Skeletal muscle tissue (tissue), 4 donors: ENCODE measurements around the gene PCDHGA7. TPM values are rescaled to one million over a fixed set of nuclear protein-coding genes. Genes with fewer than 3 reads are reported as not detected.
A peak's percentile ranks its signal among the peaks of the same experiment; 100 is the strongest.

Experiments
- H3K27ac ChIP-seq: one replicate; pipeline ENCODE4 v1.7.0; 2013; ENCODE audit warnings: mild to moderate bottlenecking, low read depth, low read length, inconsistent platforms
- H3K27me3 ChIP-seq, 3 donors: one replicate each; pipeline ENCODE4 v1.7.0; 2013; ENCODE audit warnings: low read length in 3 of 3; ENCODE audit not compliant: control insufficient read depth in 3 of 3, insufficient read depth in 3 of 3
- H3K36me3 ChIP-seq, 3 donors: one replicate each; pipeline ENCODE4 v1.7.0; 2013; ENCODE audit warnings: low read length in 3 of 3; ENCODE audit not compliant: control insufficient read depth in 3 of 3, insufficient read depth in 3 of 3
- H3K4me1 ChIP-seq, 3 donors: one replicate each; pipeline ENCODE4 v1.7.0; 2013; ENCODE audit warnings: low read length in 3 of 3, mild to moderate bottlenecking in 3 of 3; ENCODE audit not compliant: control insufficient read depth in 3 of 3, insufficient read depth in 3 of 3
- H3K4me3 ChIP-seq, 3 donors: one replicate each; pipeline ENCODE4 v1.7.0; 2013; ENCODE audit warnings: low read length in 3 of 3
- H3K9ac ChIP-seq, 3 donors: one replicate each; pipeline ENCODE4 v1.7.0; 2013; ENCODE audit warnings: low read length in 3 of 3, mild to moderate bottlenecking in 3 of 3, moderate library complexity in 2 of 3, low read depth in 1 of 3
- H3K9me3 ChIP-seq, 3 donors: one replicate each; pipeline ENCODE4 v1.7.0; 2013; ENCODE audit warnings: low read length in 3 of 3; ENCODE audit not compliant: control insufficient read depth in 3 of 3
- total RNA-seq: library from RNA; depleted of rRNA; stranded (reverse); fragments of >200 nt; gene quantifications from one replicate; pipeline ENCODE4 v1.2.3, GENCODE V29; 2014
- donor health status: Osteomylitis.

Gene PCDHGA7
- total RNA-seq, 1 donor from 2014 or later = 3.7 TPM

DNA sequence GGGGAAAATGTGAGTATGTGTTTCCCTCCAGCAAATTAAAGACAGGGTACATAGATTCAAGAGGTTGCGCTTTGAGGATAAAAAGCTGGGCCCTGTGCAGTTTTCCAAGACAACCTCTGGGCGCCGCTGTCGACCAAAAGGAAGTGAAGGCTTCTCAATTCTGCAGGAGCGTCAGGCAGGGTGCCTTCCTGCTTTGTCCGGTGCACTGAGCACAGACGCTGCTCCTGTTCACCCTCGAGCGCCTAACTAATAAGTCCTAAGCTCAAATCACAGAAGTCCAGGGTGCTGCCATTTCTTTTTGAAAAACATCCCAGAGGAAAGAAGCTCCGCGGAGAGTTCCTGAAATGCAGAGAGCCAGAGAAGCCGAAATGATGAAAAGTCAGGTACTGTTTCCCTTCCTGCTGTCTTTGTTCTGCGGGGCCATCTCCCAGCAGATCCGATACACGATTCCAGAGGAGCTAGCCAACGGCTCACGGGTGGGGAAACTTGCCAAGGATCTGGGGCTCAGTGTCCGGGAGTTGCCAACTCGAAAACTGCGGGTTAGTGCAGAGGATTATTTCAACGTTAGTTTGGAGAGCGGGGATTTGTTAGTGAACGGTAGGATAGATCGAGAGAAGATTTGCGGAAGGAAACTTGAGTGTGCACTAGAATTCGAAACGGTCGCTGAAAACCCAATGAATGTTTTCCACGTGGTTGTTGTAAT lies 32.5 kb upstream of the PCDHGA7 start, which contains the start of gene PCDHGB1:
PCDHGB1 (plus strand) TSS at position 183 of the 703 bp plus-strand sequence; CDS start at position 345, 162 bp downstream.
- Histone ChIP-seq H3K27ac (no peak within 1 kb of the TSS), H3K4me3 (peak within 1 kb of the TSS; percentile 28 to 37 (median 35)), H3K9me3 (peaks cover 13 to 22% (median 15%) of the 10 kb centered on the region in 3 donors), H3K27me3 (peaks cover 0 to 21% (median 9%) of the 10 kb centered on the region in 3 donors), H3K36me3 (peaks cover 0 to 3% (median 2%) of the 10 kb centered on the region in 3 donors), H3K9ac (peak within 1 kb of the TSS in 1 of 3 donors; percentile 25), H3K4me1 (no peaks in the 10 kb centered on the region)

DNA sequence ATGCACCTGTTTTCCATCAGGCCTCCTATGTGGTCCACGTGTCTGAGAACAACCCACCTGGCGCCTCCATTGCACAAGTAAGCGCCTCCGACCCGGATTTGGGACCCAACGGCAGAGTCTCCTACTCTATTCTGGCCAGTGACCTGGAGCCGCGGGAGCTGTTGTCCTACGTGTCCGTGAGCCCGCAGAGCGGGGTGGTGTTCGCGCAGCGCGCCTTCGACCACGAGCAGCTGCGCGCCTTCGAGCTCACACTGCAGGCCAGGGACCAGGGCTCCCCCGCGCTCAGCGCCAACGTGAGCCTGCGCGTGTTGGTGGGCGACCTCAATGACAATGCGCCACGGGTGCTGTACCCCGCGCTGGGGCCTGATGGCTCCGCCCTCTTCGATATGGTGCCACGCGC lies 31.0 kb upstream of the PCDHGA7 start:
- no peak overlapping the region for H3K9ac ChIP-seq
- no peaks in the 10 kb centered on the region for H3K4me1 ChIP-seq
- H3K36me3 ChIP-seq = peaks cover 0 to 3% (median 2%) of the 10 kb centered on the region in 3 donors
- no peak overlapping the region for H3K4me3 ChIP-seq
- no peak overlapping the region for H3K27ac ChIP-seq
- peaks cover 0 to 21% (median 11%) of the 10 kb centered on the region in 3 donors for H3K27me3 ChIP-seq
- H3K9me3 ChIP-seq = peaks cover 24 to 30% (median 26%) of the 10 kb centered on the region in 3 donors

DNA sequence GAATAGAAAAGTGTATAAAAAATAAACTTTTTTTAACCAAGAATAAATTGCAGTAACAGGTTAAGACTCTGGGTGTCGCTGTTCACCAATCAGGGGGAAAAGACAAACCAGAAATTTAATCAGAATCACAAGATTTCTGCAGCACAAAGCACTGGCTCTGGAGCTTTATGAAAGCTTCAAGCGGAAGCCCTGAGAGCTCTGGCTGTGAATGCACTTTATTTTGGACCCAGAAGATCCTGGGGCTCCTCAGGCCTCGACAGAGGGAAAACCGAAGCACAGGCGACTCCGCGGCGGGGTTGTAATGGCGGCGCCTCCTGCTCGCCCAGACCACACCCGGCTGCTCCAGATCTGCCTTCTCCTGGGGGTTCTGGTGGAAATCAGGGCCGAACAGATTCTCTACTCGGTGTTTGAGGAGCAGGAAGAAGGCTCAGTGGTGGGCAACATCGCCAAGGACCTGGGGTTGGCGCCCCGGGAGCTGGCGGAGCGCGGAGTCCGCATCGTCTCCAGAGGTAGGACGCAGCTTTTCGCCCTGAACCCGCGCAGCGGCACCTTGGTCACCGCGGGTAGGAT lies 27.6 kb upstream of the PCDHGA7 start, which contains the start of gene PCDHGA4:
PCDHGA4 (plus strand) TSS at position 122 of the 570 bp plus-strand sequence; CDS start at position 209, 87 bp downstream.
- Histone ChIP-seq H3K36me3 (peaks cover 0 to 4% (median 2%) of the 10 kb centered on the region in 3 donors), H3K4me3 (peak within 1 kb of the TSS; percentile 48 to 61 (median 54)), H3K4me1 (peaks cover 0 to 4% (median 0%) of the 10 kb centered on the region in 3 donors), H3K27ac (no peak within 1 kb of the TSS), H3K27me3 (peaks cover 0 to 29% (median 18%) of the 10 kb centered on the region in 3 donors), H3K9me3 (peaks cover 23 to 40% (median 28%) of the 10 kb centered on the region in 3 donors), H3K9ac (peak within 1 kb of the TSS in 1 of 3 donors; percentile 42)

DNA sequence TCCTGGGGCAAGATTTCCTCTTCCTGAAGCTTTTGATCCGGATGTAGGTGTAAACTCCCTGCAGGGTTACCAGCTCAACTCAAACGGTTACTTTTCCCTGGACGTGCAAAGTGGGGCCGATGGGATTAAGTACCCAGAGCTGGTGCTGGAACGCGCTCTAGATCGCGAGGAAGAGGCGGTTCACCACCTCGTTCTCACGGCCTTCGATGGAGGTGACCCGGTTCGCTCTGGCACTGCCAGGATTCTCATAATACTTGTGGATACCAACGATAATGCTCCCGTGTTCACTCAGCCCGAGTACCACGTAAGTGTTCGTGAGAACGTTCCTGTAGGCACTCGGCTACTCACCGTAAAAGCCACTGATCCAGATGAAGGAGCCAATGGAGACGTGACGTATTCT lies 26.9 kb upstream of the PCDHGA7 start:
- peaks cover 0 to 36% (median 16%) of the 10 kb centered on the region in 3 donors for H3K27me3 ChIP-seq
- H3K4me1 ChIP-seq = peaks cover 0 to 4% (median 0%) of the 10 kb centered on the region in 3 donors
- H3K4me3 ChIP-seq = peak overlapping the region; percentile 45 to 54 (median 48)

DNA sequence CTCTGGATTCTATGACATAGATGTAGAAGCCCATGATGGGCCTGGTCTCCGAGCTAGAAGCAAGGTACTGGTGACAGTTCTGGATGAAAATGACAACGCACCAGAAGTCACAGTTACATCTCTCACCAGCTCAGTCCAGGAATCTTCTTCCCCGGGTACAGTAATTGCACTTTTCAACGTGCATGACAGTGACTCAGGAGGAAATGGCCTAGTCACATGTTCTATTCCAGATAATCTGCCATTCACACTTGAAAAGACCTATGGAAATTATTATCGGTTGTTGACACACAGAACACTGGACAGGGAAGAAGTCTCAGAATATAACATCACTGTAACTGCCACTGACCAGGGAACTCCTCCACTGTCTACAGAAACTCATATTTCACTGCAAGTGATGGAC lies 26.4 kb upstream of the PCDHGA7 start:
- Histone ChIP-seq H3K36me3 (peaks cover 0 to 2% (median 2%) of the 10 kb centered on the region in 3 donors), H3K27me3 (peaks cover 0 to 36% (median 14%) of the 10 kb centered on the region in 3 donors), H3K27ac (no peak overlapping the region), H3K9me3 (peaks cover 23 to 34% (median 27%) of the 10 kb centered on the region in 3 donors), H3K4me3 (peak overlapping the region in 2 of 3 donors; percentile 21 to 54), H3K9ac (no peak overlapping the region), H3K4me1 (peaks cover 0 to 4% (median 0%) of the 10 kb centered on the region in 3 donors)

More for the DNA sequence above, 26.9 kb upstream of the PCDHGA7 start:
- peaks cover 23 to 39% (median 28%) of the 10 kb centered on the region in 3 donors for H3K9me3 ChIP-seq
- no peak overlapping the region for H3K27ac ChIP-seq
- H3K9ac ChIP-seq = no peak overlapping the region
- peaks cover 0 to 4% (median 2%) of the 10 kb centered on the region in 3 donors for H3K36me3 ChIP-seq

DNA sequence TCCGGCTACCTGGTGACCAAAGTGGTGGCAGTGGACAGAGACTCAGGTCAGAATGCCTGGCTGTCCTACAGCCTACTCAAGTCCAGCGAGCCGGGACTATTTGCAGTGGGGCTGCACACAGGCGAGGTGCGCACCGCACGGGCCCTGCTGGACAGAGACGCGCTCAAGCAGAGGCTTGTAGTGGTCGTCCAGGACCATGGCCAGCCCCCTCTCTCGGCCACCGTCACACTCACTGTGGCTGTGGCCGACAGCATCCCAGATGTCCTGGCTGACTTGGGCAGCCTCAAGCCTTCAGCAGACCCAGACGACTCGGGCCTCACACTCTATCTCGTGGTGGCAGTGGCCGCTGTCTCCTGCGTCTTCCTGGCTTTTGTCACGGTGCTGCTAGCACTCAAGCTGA lies 25.6 kb upstream of the PCDHGA7 start:
- Histone ChIP-seq H3K9me3 (peaks cover 18 to 34% (median 25%) of the 10 kb centered on the region in 3 donors), H3K4me1 (peaks cover 0 to 4% (median 0%) of the 10 kb centered on the region in 3 donors), H3K27me3 (peaks cover 0 to 35% (median 14%) of the 10 kb centered on the region in 3 donors), H3K9ac (no peak overlapping the region), H3K27ac (no peak overlapping the region), H3K4me3 (peak overlapping the region; percentile 21 to 54 (median 41)), H3K36me3 (peaks cover 0 to 2% (median 0%) of the 10 kb centered on the region in 3 donors)

DNA sequence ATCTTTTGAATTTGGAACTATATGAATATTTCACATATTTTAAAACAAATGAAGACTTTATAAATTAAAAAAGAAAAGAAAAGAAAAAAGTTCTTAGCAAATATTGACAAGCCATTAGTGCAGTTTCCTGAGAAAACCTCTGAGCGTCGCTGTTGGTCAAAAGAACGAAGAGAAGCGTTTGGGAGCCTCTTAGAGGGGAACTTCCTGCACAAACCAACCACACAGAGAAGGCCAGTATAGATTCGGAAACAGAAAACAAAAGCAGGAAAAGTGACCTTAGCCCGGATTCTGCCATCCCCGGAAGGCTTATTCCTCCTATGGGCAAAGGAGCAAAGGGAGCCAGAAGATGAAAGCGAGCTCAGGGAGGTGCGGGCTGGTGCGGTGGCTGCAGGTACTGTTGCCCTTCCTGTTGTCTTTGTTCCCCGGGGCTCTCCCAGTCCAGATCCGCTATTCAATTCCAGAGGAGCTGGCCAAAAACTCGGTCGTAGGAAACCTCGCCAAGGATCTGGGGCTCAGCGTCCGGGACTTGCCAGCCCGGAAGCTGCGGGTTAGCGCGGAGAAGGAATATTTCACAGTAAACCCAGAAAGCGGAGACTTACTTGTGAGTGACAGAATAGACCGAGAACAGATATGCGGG lies 22.6 kb upstream of the PCDHGA7 start, which contains the start of gene PCDHGB2:
PCDHGB2 (plus strand) TSS at position 205 of the 637 bp plus-strand sequence; CDS start at position 347, 142 bp downstream.
- peaks cover 7 to 36% (median 15%) of the 10 kb centered on the region in 3 donors for H3K27me3 ChIP-seq
- peaks cover 16 to 39% (median 31%) of the 10 kb centered on the region in 3 donors for H3K9me3 ChIP-seq
- H3K27ac ChIP-seq = no peak within 1 kb of the TSS
- H3K4me3 ChIP-seq = peak within 1 kb of the TSS; percentile 54 to 72 (median 61)
- peak within 1 kb of the TSS in 1 of 3 donors; percentile 50 for H3K9ac ChIP-seq
- peaks cover 0 to 4% (median 4%) of the 10 kb centered on the region in 3 donors for H3K36me3 ChIP-seq
- peaks cover 0 to 4% (median 0%) of the 10 kb centered on the region in 3 donors for H3K4me1 ChIP-seq

DNA sequence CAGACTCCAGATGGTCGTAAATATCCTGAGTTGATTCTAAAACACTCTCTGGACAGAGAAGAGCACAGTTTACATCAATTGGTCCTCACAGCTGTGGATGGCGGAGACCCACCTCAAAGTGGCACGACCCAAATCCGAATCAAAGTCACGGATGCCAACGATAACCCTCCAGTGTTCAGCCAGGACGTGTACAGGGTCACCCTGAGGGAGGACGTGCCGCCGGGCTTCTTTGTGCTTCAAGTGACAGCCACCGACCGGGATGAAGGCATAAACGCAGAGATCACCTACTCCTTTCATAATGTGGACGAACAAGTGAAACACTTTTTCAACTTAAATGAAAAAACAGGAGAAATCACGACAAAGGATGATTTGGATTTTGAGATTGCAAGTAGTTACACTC lies 21.9 kb upstream of the PCDHGA7 start:
- peaks cover 11 to 41% (median 34%) of the 10 kb centered on the region in 3 donors for H3K9me3 ChIP-seq
- H3K27me3 ChIP-seq = peaks cover 7 to 38% (median 21%) of the 10 kb centered on the region in 3 donors
- no peak overlapping the region for H3K9ac ChIP-seq
- H3K4me1 ChIP-seq = peaks cover 0 to 4% (median 0%) of the 10 kb centered on the region in 3 donors
- H3K27ac ChIP-seq = no peak overlapping the region
- H3K4me3 ChIP-seq = peak overlapping the region in 2 of 3 donors; percentile 48 to 72
- peaks cover 0 to 7% (median 4%) of the 10 kb centered on the region in 3 donors for H3K36me3 ChIP-seq

DNA sequence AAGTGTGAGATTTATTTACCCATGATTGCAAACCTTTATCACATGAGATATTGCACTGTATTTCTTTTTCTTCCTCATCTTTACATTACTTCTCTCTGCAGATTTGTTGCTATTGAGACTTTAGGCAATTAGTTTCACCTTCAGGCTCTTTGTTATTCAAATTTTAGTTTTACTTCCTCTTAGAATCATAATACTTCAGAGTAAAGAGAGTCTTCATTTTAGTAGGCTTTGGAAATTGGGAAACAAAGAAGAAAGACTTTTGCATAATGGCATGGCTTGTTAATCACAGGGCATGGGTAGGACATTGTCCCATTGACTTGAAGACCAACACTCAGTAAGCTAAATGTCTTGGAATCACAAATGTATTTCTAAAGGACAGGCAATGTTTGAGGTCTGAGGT lies 19.8 kb upstream of the PCDHGA7 start:
- peaks cover 10 to 32% (median 25%) of the 10 kb centered on the region in 3 donors for H3K9me3 ChIP-seq
- no peak overlapping the region for H3K27ac ChIP-seq
- no peak overlapping the region for H3K4me3 ChIP-seq
- no peak overlapping the region for H3K9ac ChIP-seq
- H3K27me3 ChIP-seq = peaks cover 12 to 36% (median 16%) of the 10 kb centered on the region in 3 donors
- peaks cover 0 to 10% (median 7%) of the 10 kb centered on the region in 3 donors for H3K36me3 ChIP-seq
- no peaks in the 10 kb centered on the region for H3K4me1 ChIP-seq
